CD4-positive, alpha-beta T cell treated with Interleukin-4 for 1 hour (primary cell): ENCODE data around the gene NACAD.

Source experiments
- DNase-seq, 2 donors: peaks; one replicate each; pipeline ENCODE4 v3.0.0-alpha.2; 2020 to 2022

The NACAD gene

DNA sequence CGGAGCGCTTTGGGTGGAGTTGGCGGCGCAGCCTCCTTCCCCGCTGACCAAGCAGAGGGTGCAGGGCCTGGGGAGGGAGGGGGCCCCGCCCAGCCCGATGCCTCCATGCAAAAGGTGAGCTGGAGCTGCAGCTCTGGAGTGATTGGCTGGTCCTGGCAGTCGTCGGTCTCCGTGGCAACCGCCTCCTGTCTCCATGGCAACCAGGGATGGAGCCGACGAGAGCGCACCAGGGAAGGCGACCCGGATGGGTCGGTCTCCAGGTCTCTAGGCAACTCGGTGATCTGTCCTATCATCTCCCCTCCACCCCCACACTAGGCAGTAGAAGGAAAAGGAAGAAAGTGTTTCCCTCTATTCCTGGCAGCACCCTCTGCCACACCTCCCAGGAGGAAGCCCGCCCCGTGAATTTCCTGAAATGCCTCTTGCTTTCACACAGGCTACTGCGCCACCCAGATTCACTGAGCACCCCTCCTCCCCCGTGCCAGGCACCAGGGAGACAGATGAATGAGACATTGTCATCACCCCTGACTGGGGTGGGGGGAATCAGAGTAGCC, 647 bp upstream of the NACAD start:
- DNase-seq: peak; percentile 68 to 69

- no peak for DNase-seq
These were observed 545 bp downstream of the NACAD start for GRCh38 chr7:45088146-45088701.

- DNase-seq: no peak
These were observed 1.2 kb downstream of the NACAD start for GRCh38 chr7:45087301-45088145.

- DNase-seq: no peak
These were observed 2.3 kb downstream of the NACAD start for GRCh38 chr7:45086331-45087065.

GRCh38 chr7:45085619-45086200, 3.1 kb downstream of the NACAD start:
- no peak for DNase-seq

DNA sequence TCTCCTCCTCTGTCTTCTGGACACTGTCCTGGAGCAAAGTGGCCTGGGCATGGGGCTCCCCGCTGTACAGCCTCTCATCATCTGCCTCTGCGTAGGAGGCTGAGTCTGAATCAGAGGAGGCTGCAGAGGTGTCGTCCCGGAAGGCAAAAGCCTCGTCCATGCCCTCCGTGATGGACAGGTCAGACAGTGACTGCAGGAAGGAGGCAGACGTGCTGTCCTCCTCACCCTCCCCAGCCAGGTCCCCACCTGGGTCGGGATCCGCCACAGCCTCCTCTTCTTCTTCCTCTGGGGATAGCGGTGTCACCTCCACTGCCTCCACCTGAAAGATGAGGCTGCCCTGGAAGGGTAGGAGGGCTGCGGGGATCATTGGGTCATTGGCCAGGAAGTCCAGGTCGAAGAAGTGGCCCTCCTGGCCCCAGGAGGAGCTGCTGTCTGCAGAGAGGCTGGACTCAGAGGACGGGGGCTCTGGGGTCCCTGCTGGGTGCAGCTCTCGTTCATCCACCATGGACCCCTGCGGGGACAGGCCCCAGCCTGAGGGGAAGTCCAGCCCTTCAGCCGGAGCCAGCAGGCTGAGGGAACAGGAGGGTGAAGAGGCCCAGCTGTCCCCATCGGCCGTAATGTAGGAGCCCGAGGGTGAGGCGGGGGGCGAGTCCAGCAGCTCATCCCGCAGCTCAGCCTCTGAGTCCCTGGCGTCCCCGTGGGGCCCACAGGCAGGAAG, 3.7 kb downstream of the NACAD start:
- DNase-seq: no peak

GRCh38 chr7:45084336-45084735, 4.4 kb downstream of the NACAD start:
- DNase-seq: no peak

GRCh38 chr7:45082831-45083331, 5.9 kb downstream of the NACAD start:
- no peak for DNase-seq

DNA sequence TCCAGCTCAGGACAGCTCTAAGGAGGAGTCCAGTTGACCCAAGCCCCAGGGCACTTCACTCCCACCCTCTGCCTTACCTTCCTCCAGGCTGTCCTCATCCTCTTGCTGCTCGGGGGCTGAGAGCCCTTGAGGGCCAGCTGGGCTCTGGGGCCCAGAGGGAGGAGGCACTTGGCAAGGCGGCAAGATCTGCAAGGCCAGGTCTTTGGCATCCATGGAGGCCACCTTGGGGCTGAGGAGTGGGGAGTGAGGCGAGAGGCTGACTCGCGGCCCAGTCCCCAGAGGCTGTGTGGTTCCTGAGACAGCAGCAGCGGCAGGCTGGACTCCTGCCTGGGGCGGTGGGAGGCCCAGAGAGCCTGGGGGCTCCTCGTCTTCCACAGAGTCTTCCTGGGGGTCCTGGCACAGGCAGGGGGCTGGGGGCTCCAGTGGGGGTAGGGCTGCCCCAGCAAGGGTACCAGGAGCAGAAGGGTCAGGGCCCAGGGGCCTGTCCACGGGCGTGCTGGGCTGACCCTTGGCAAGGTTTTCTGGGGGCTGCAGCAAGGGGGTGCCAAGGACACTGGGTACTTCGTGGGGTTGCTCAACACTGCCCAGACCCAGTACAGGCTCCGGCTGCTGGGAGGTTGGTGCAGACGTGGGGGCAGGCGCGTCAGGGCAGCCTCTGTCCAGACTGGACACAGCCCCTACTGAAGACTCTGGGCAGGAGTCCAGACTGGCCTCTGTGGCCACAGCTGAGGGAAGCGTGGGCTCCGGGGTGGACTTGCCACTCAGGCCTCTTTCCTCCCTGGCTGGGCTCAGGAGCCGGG, 6.5 kb downstream of the NACAD start:
- no peak for DNase-seq

GRCh38 chr7:45081670-45081974, 7.1 kb downstream of the NACAD start:
- no peak for DNase-seq

DNA sequence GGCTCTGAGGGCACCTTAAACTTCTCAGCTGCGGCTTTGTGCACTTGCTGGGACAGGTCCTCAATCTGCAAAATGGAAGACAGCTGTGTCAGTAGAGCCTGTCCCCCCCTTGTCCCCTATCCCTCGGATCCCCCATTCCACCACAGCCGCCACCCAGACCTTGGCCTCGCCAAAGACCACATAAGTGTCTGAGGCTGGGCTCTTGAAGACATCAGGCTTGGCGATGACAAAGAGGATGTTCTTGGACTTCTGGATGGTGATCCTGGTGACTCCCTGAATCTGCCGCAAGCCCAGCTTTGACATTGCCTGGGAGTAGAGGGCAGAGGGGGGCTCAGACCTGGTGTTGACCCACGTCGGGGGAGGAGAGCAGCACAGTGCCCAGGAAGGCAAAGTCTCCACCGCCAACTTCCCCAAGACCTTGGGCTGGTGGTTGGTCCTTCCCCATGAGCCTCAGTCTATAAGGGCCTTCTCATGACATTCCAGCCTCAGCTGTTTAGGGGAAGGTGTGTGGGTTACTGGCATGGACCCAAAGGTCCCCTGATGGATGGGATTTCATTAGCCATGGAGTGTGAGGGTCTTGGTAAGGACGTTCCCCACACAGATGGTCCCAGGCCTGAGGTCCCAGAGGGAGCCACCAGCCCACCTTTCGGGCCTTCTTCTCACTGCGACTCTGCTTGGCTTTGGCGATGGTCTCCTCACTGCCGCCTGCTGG, 7.7 kb downstream of the NACAD start:
- DNase-seq: no peak

DNA sequence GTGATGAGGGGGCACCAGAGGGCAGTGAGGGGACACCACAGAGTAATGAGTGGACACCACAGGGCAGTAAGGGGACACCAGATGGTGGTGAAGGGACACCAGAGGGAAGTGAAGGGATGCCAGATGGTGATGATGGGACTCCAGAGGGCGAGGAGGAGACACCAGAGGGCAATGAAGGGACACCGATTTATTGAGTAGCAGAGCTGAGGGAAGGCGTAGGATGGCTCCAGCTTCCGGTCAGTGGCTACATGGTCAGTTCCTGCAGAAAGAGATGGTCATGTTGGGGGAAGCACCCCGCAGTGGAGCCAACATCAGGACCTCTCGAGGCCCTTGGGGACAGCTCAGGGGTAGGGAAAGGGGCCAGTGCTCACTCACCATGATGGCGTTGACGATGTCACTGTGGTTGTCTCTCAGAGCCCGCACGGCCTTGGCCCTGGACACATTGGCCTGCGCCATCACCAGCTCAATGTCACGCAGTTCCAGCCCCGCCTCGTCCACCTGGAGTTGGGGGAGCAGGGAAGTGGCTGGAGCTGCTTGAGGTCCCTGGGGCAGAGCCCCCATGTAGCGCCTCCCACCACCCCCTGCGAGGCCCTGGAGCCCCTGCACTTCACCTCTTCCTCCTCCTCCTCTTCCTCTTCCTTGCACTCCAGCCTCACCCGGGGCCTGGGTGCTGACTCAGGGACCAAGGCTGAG, 8.4 kb downstream of the NACAD start:
- no peak for DNase-seq

DNA sequence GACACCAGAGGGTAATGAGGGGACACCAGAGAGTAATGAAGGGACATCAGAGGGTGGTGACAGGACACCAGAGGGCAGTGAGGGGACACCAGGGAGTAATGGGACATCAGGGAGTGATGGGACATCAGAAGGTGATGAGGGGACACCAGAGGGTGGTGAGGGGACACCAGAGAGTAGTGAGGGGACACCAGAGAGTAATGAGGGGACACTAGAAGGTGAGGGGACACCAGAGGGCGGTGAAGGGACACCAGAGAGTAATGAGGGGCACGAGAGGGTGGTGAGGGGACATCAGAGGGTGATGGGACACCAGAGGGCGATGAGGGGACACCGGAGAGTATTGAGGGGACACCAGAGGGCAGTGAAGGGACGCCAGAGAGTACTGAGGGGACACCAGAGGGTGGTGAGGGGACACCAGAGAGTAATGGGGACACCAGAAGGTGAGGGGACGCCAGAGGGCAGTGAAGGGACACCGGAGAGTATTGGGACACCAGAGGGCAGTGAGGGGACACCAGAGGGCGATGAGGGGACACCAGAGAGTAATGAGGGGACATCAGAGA, 10.6 kb downstream of the NACAD start:
- no peak for DNase-seq

GRCh38 chr7:45077579-45077978, 11.2 kb downstream of the NACAD start:
- DNase-seq: no peak

GRCh38 chr7:45076946-45077345, 11.8 kb downstream of the NACAD start:
- no peak for DNase-seq

- no peak for DNase-seq
These were observed 12.6 kb downstream of the NACAD start for GRCh38 chr7:45075871-45076796.

DNA sequence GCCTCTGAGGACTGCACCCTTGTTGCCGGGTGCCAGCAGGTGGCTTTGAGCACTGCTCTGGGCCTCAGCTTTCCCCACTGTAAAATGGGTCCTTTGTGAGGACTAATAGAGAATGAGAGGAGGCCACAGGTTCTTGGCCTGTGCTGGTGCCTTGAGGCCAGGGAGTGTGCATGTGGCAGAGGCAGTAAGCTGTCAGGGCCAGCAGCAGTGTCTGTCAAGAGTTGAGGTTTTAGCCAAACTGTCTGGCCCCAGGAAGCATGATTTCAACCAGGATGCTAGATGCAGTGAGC, 13.5 kb downstream of the NACAD start:
- DNase-seq: no peak

GRCh38 chr7:45074528-45075354, 14.0 kb downstream of the NACAD start:
- no peak for DNase-seq
